Vagina (tissue), 2 donors: ENCODE results near the gene MYO15B.

Experiments
- CTCF ChIP-seq, 3 experiments: fragments of 450-650 bp in 2 of 3; fragments of 200-600 bp in 1 of 3; sonication (generic) in 1 of 3; IDR thresholded peaks; one replicate each; pipeline ENCODE4 v1.5.1; 2017 to 2019; ENCODE audit warnings: antibody characterized with exemption in 3 of 3, mild to moderate bottlenecking in 2 of 3, moderate library complexity in 2 of 3
- POLR2AphosphoS5 ChIP-seq, 2 donors: sonication (generic); formaldehyde crosslinking; IDR thresholded peaks; one replicate each; pipeline ENCODE4 v1.9.0; 2017; ENCODE audit warnings: antibody characterized with exemption in 2 of 2, mild to moderate bottlenecking in 2 of 2, low read depth in 1 of 2; ENCODE audit not compliant: insufficient read depth in 1 of 2

- TF ChIP-seq CTCF (IDR thresholded peaks at IDR 0.05) (no peak), POLR2AphosphoS5 (IDR thresholded peaks at IDR 0.05; ENCODE audit: insufficient read depth in 1 of 2, low read depth in 1 of 2) (no peak)
These were observed 64.7 kb downstream of the MYO15B start for GRCh38 chr17:75652341-75652740.
